Kidney (tissue), 14 donors: ENCODE measurements around the gene TEX47. TPM values are rescaled to one million over a fixed set of nuclear protein-coding genes. Genes with fewer than 3 reads are reported as not detected.

Experiments
- DNase-seq, 5 donors: peaks; one replicate each; pipeline ENCODE4 v3.0.0-alpha.2; 2013 to 2020
- FAIRE-seq: peaks from 2 replicates; lab custom pipeline; 2012; peaks lifted over from hg19 to GRCh38; lab: Jason Lieb, UNC
- H3K27ac ChIP-seq, 2 donors: one replicate each; pipeline ENCODE4 v1.7.0; 2013; ENCODE audit warnings: low read depth in 2 of 2, low read length in 2 of 2, inconsistent platforms in 1 of 2
- H3K27me3 ChIP-seq: one replicate; pipeline ENCODE4 v1.7.1; 2013; ENCODE audit warnings: low read length, inconsistent platforms; ENCODE audit not compliant: control insufficient read depth, insufficient read depth
- H3K36me3 ChIP-seq, 3 donors: one replicate each; pipeline versions ENCODE4 v1.7.0 to v1.7.1; 2013; ENCODE audit warnings: low read length in 3 of 3, control low read depth in 1 of 3, inconsistent platforms in 1 of 3; ENCODE audit not compliant: insufficient read depth in 3 of 3, control insufficient read depth in 2 of 3
- H3K4me1 ChIP-seq, 3 donors: one replicate each; pipeline versions ENCODE4 v1.7.0 to v1.7.1; 2013; ENCODE audit warnings: low read length in 3 of 3, inconsistent platforms in 1 of 3, low read depth in 1 of 3; ENCODE audit not compliant: control insufficient read depth in 2 of 3, insufficient read depth in 2 of 3
- H3K4me3 ChIP-seq, 3 donors: one replicate each; pipeline versions ENCODE4 v1.7.0 to v1.8.1; 2013; ENCODE audit warnings: low read length in 3 of 3, control low read depth in 1 of 3, inconsistent platforms in 1 of 3
- H3K9ac ChIP-seq, 3 donors: one replicate each; pipeline versions ENCODE4 v1.7.0 to v1.7.1; 2013; ENCODE audit warnings: low read length in 3 of 3, control low read depth in 1 of 3, inconsistent platforms in 1 of 3
- H3K9me3 ChIP-seq, 3 donors: one replicate each; pipeline versions ENCODE4 v1.7.0 to v1.7.1; 2013; ENCODE audit warnings: low read length in 3 of 3, control low read depth in 1 of 3, inconsistent platforms in 1 of 3; ENCODE audit not compliant: control insufficient read depth in 2 of 3, insufficient read depth in 1 of 3
- intact Hi-C: fragments of 100-400 bp; cut with DNase I; formaldehyde crosslinking; loops from one replicate; pipeline ENCODE4 v1.11.1; 2022
- polyA plus RNA-seq: library from polyadenylated mRNA; stranded (reverse); fragments of 350-450 nt; fragmentation: Illumina TruSeq; extraction: RNeasy Lipid Tissue Mini Kit (QIAGEN cat#74804); gene quantifications from one replicate; pipeline ENCODE4 v1.2.3, GENCODE V29; 2014; ENCODE audit warnings: low read depth, low replicate concordance; ENCODE audit not compliant: insufficient read depth
- total RNA-seq: library from RNA; stranded (reverse); fragmentation: NEBNext Ultra II Directional; extraction: Animal tissue kit (Norgen Biotek cat#: 25700); gene quantifications from one replicate; pipeline ENCODE4 v1.2.1, GENCODE V29; 2021
- TF ChIP-seq, protein P1 (sequence below): IDR thresholded peaks from 3 replicates; pipeline ENCODE4 v1.5.1; 2012; ENCODE audit warnings: mild to moderate bottlenecking, moderate library complexity, borderline replicate concordance; ENCODE audit not compliant: insufficient read depth; ENCODE audit errors: extremely low read depth
- donor health status: control.
- donor health status: control.
- donor health status: control.
- donor health status: control.
- donor health status: control.
- donor health status: DM: yes; HTN: yes; CAD: no.
- donor health status: Normal renal cell carcinoma (clear cell type).

Gene TEX47
- total and polyA plus RNA-seq, 2 donors from 2014 or later = not detected

DNA sequence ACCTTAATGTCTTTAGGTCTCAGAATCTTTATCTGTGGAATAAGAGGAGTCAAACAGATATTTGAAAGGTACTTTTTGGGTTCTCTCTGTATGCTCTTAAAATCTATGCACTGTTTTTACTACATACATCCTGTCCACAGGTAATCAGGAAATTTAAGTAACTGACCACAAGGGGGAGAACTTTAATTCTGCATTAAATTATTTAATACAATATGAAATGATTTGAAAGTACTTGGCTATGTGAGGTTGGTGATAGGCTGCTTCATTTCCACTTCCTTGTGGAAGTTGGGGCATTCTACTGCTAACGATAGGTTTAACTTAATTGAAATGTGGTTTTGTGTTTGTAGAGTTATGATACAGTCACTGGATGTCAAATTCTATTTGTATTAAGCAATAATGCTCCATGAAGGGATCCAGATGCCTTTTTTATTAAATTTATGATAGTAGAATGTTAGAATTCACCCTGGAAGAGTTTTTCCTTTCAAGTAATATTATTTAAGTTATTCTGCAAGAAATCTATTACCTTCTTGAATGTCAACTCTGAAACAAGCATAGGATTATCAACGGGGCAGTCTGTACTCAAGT is 6.0 kb downstream of the TEX47 start:
- TF ChIP-seq, protein P1, sequence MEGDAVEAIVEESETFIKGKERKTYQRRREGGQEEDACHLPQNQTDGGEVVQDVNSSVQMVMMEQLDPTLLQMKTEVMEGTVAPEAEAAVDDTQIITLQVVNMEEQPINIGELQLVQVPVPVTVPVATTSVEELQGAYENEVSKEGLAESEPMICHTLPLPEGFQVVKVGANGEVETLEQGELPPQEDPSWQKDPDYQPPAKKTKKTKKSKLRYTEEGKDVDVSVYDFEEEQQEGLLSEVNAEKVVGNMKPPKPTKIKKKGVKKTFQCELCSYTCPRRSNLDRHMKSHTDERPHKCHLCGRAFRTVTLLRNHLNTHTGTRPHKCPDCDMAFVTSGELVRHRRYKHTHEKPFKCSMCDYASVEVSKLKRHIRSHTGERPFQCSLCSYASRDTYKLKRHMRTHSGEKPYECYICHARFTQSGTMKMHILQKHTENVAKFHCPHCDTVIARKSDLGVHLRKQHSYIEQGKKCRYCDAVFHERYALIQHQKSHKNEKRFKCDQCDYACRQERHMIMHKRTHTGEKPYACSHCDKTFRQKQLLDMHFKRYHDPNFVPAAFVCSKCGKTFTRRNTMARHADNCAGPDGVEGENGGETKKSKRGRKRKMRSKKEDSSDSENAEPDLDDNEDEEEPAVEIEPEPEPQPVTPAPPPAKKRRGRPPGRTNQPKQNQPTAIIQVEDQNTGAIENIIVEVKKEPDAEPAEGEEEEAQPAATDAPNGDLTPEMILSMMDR = peak; percentile 37
- Histone ChIP-seq H3K4me3 (no peak overlapping the region), H3K9me3 (no peaks in the 10 kb centered on the region), H3K27me3 (no peaks in the 10 kb centered on the region), H3K9ac (no peak overlapping the region), H3K27ac (no peak overlapping the region), H3K4me1 (no peaks in the 10 kb centered on the region), H3K36me3 (no peaks in the 10 kb centered on the region)
- intact Hi-C loops = no loop called here
- DNase-seq (peak in 2 of 5 donors; percentile 14 to 17), FAIRE-seq (no peak)

DNA sequence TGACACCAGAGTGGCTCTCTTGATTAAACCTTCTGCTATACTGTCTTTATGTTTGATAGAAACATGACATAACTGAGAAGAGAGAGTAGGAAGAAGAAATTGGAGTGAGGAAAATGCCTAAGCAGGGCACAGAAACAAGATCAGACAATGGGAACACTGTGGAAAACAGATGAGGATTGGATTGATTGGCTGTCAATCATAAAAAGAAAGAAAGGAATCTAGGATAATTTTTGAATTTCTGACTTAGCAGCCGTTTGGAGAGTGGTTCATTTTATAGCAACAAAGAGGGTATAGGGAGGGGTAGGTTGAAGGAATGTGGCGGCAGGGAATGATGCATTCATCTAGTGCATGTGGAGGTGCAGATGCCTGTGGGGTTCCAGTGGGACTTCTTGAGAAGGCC is 7.8 kb downstream of the TEX47 start:
- H3K4me3 ChIP-seq = no peak overlapping the region
- no peaks in the 10 kb centered on the region for H3K9me3 ChIP-seq
- TF ChIP-seq, protein P1 = no peak
- no peak overlapping the region for H3K9ac ChIP-seq
- no peak for DNase-seq
- H3K27me3 ChIP-seq = no peaks in the 10 kb centered on the region
- no peak for FAIRE-seq
- H3K4me1 ChIP-seq = no peaks in the 10 kb centered on the region
- H3K36me3 ChIP-seq = no peaks in the 10 kb centered on the region
- no peak overlapping the region for H3K27ac ChIP-seq
- intact Hi-C loops = no loop called here

DNA sequence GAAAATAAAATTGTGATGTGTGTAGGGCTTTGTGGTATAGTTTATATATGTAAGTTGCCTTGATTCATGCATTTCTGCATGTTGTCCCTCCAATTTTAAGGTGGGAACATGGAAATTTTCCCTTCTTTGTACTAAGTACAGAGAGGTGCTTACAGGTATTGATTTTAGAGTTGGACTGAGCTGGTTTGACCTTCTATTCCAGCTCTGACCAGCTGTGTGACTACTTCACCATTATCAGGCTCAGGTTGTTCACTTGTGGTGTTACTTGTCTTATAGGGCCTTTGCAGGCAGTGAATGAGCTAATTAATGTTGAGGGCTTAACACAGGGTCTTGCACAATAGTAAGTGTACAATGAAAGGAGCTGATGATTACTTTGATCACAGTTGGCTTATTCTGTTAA is 19.7 kb downstream of the TEX47 start:
- intact Hi-C loops = no loop called here
- TF ChIP-seq, protein P1 = no peak
- DNase-seq (no peak), FAIRE-seq (no peak)
- Histone ChIP-seq H3K4me1 (no peaks in the 10 kb centered on the region), H3K36me3 (no peaks in the 10 kb centered on the region), H3K27me3 (no peaks in the 10 kb centered on the region), H3K9ac (no peak overlapping the region), H3K4me3 (no peak overlapping the region), H3K9me3 (no peaks in the 10 kb centered on the region), H3K27ac (no peak overlapping the region)

DNA sequence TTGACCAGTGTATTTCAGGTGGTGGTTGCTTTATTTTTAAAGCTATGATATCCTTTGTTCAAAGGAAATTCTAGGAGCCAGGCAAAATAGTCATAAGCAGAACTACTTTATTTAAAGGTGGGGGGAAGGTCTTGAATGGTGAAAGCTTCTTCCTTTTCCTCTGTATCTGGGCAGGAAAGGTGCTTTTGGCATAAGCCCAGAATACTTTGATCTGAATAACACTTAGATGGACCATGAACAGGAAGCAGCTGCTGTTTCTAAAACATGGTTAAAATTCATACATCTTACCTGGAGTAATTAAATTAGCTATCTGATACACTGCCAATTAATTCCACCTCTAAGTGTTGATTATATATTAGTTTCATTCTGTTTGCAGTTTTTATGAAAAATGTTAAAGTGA is 22.8 kb downstream of the TEX47 start:
- intact Hi-C loops = no loop called here
- Histone ChIP-seq H3K4me3 (no peak overlapping the region), H3K36me3 (no peaks in the 10 kb centered on the region), H3K9me3 (no peaks in the 10 kb centered on the region), H3K4me1 (no peaks in the 10 kb centered on the region), H3K27me3 (no peaks in the 10 kb centered on the region), H3K27ac (no peak overlapping the region), H3K9ac (no peak overlapping the region)
- FAIRE-seq (no peak), DNase-seq (no peak)
- TF ChIP-seq, protein P1 = no peak
